Progenitor cell of endocrine pancreas (in vitro differentiated cells): ENCODE data around the gene GDF15. TPM values are rescaled to one million over a fixed set of nuclear protein-coding genes. Genes with fewer than 3 reads are reported as not detected.

Source experiments
- DNase-seq: peaks from one replicate; pipeline ENCODE4 v3.0.0; 2021; ENCODE audit warnings: low spot score; ENCODE audit not compliant: unreplicated experiment
- H3K27ac Mint-ChIP-seq: 2 replicates; pipeline ENCODE4 v1.8.0; 2021; ENCODE audit warnings: mild to moderate bottlenecking, moderate library complexity, mixed read lengths
- H3K27me3 Mint-ChIP-seq: 2 replicates; pipeline ENCODE4 v1.8.0; 2021; ENCODE audit warnings: mixed read lengths
- H3K36me3 Mint-ChIP-seq: 2 replicates; pipeline ENCODE4 v1.8.0; 2022; ENCODE audit warnings: mixed read lengths; ENCODE audit not compliant: insufficient read depth
- H3K4me1 Mint-ChIP-seq: 2 replicates; pipeline ENCODE4 v1.8.0; 2021; ENCODE audit warnings: low read depth, mixed read lengths
- H3K4me3 Mint-ChIP-seq: 2 replicates; pipeline ENCODE4 v1.8.0; 2021; ENCODE audit warnings: low read depth, mild to moderate bottlenecking, moderate library complexity, mixed read lengths
- H3K9me3 Mint-ChIP-seq: 2 replicates; pipeline ENCODE4 v1.8.0; 2021; ENCODE audit warnings: low read depth, mixed read lengths
- CTCF ChIP-seq: fragments of 200-600 bp; sonication (generic); IDR thresholded peaks from one replicate; pipeline ENCODE4 v1.5.0; 2021; ENCODE audit warnings: antibody characterized with exemption, mild to moderate bottlenecking; ENCODE audit not compliant: unreplicated experiment
- total RNA-seq: library from RNA; stranded (reverse); gene quantifications from 2 replicates; pipeline ENCODE4 v1.2.1, GENCODE V29; 2021

GDF15 gene
- total RNA-seq, 1 donor from 2014 or later, result 10.5 TPM

- Mint-ChIP-seq H3K4me1 (peaks cover 12% of the 10 kb centered on the region), H3K4me3 (peak overlapping the region; percentile 84), H3K9me3 (no peaks in the 10 kb centered on the region), H3K27me3 (no peaks in the 10 kb centered on the region), H3K36me3 (peaks cover 7% of the 10 kb centered on the region), H3K27ac (peak overlapping the region; percentile 18)
- TF ChIP-seq CTCF, result no peak
- DNase-seq, result peak; percentile 21
These were observed 44.7 kb upstream of the GDF15 start for GRCh38 chr19:18340990-18341868.

- Mint-ChIP-seq H3K9me3 (no peaks in the 10 kb centered on the region), H3K27ac (peak overlapping the region; percentile 62), H3K36me3 (peaks cover 11% of the 10 kb centered on the region), H3K27me3 (no peaks in the 10 kb centered on the region), H3K4me1 (peaks cover 12% of the 10 kb centered on the region), H3K4me3 (peak overlapping the region; percentile 84)
- no peak for TF ChIP-seq CTCF
- DNase-seq, result no peak
These were observed 43.8 kb upstream of the GDF15 start for GRCh38 chr19:18342090-18342632.

- Mint-ChIP-seq H3K4me3 (no peak overlapping the region), H3K27ac (peak overlapping the region; percentile 66), H3K9me3 (no peaks in the 10 kb centered on the region), H3K27me3 (no peaks in the 10 kb centered on the region), H3K4me1 (peaks cover 12% of the 10 kb centered on the region), H3K36me3 (peaks cover 22% of the 10 kb centered on the region)
- TF ChIP-seq CTCF, result no peak
- no peak for DNase-seq
These were observed 41.4 kb upstream of the GDF15 start for GRCh38 chr19:18344582-18344950.

- peaks cover 25% of the 10 kb centered on the region for H3K36me3 Mint-ChIP-seq
- H3K4me1 Mint-ChIP-seq, result peaks cover 11% of the 10 kb centered on the region
- H3K27ac Mint-ChIP-seq, result no peak overlapping the region
- no peak for DNase-seq
- H3K9me3 Mint-ChIP-seq, result no peaks in the 10 kb centered on the region
- no peaks in the 10 kb centered on the region for H3K27me3 Mint-ChIP-seq
- no peak for TF ChIP-seq CTCF
- H3K4me3 Mint-ChIP-seq, result no peak overlapping the region
These were observed 40.7 kb upstream of the GDF15 start for GRCh38 chr19:18345296-18345695.

- Mint-ChIP-seq H3K36me3 (peaks cover 28% of the 10 kb centered on the region), H3K9me3 (no peaks in the 10 kb centered on the region), H3K4me1 (peaks cover 11% of the 10 kb centered on the region), H3K27me3 (no peaks in the 10 kb centered on the region), H3K4me3 (no peak overlapping the region), H3K27ac (no peak overlapping the region)
- no peak for TF ChIP-seq CTCF
- DNase-seq, result no peak
These were observed 39.9 kb upstream of the GDF15 start for GRCh38 chr19:18346091-18346490.
